HepG2 (cell line): ENCODE measurements around the gene SPDYE2B. TPM values are rescaled to one million over a fixed set of nuclear protein-coding genes. Genes with fewer than 3 reads are reported as not detected.
"Not testable (repeated sequence)": the region's sequence is repeated elsewhere in the genome, so short reads cannot be mapped to it uniquely, and the experiment has no call there.

ENCODE experiments used
- ATAC-seq: fragments of 200-7000 bp; cut with Tn5 transposase; 3 replicates; pipeline ENCODE4 v1.9.1; 2020; ENCODE audit warnings: mild to moderate bottlenecking, moderate library complexity
- BruUV-seq: library from RNA; stranded (reverse); fragments of 400-500 nt; replicated peaks from 2 replicates; lab custom pipeline; 2021; lab: Mats Ljungman, UMichigan
- CTCF ChIA-PET: fragments of 300-600 bp; formaldehyde crosslinking; extraction: SDS; loops from one replicate; lab custom pipeline; 2021; ENCODE audit warnings: low total read pairs, inconsistent platforms, low intra/inter-chr PET ratio; lab: Yijun Ruan, JAX
- POLR2A ChIA-PET: fragments of 350-600 bp; sonication (Branson Sonifier 250); formaldehyde crosslinking; loops from one replicate; lab custom pipeline; 2020; ENCODE audit warnings: antibody characterized with exemption, inconsistent platforms; lab: Yijun Ruan, JAX
- DNase-seq: peaks from one replicate; pipeline ENCODE4 v3.0.0-alpha.2; 2015; ENCODE audit warnings: low spot score
- FAIRE-seq: peaks from 3 replicates; lab custom pipeline; 2011; peaks lifted over from hg19 to GRCh38; lab: Jason Lieb, UNC
- H2AFZ ChIP-seq: one replicate; pipeline ENCODE4 v1.6.1; 2011; ENCODE audit warnings: low read length, inconsistent platforms
- H3K27ac ChIP-seq: fragments of 300-600 bp; 3 replicates; pipeline ENCODE4 v1.8.0; 2011; ENCODE audit warnings: mixed run types, mild to moderate bottlenecking, mixed read lengths, low read length, inconsistent platforms; ENCODE audit not compliant: insufficient read depth; ENCODE audit errors: extremely low read length
- H3K27me3 ChIP-seq, 2 experiments: fragments of 200-600 bp in 1 of 2; 2 replicates in 1 of 2; 3 replicates in 1 of 2; pipeline versions ENCODE4 v1.6.0 to v1.8.0; 2011; ENCODE audit warnings: low read length in 2 of 2, mild to moderate bottlenecking in 2 of 2, moderate library complexity in 2 of 2, inconsistent platforms in 1 of 2; ENCODE audit not compliant: insufficient read depth in 2 of 2, control insufficient read depth in 1 of 2
- H3K36me3 ChIP-seq, 2 experiments: fragments of 200-600 bp in 1 of 2; replicated peaks in 1 of 2; 2 replicates in 1 of 2; 3 replicates in 1 of 2; pipeline versions ENCODE4 v1.5.1 to v1.8.0; 2011; ENCODE audit warnings: low read length in 2 of 2, inconsistent platforms in 1 of 2; ENCODE audit not compliant: insufficient read depth in 2 of 2, control insufficient read depth in 1 of 2
- H3K4me1 ChIP-seq: 2 replicates; pipeline ENCODE4 v1.5.1; 2012; ENCODE audit warnings: low read length, inconsistent platforms; ENCODE audit not compliant: insufficient read depth
- H3K4me2 ChIP-seq: 2 replicates; pipeline ENCODE4 v1.6.0; 2011; ENCODE audit warnings: low read depth, low read length, inconsistent platforms
- H3K4me3 ChIP-seq, 3 experiments: fragments of 200-600 bp in 1 of 3; sonication (generic), shearing (Covaris generic) in 1 of 3; replicated peaks in 1 of 3; 2 replicates each; pipeline ENCODE4 v1.5.1; 2011 to 2016; ENCODE audit warnings: low read length in 3 of 3, inconsistent platforms in 2 of 3, low read depth in 2 of 3, mild to moderate bottlenecking in 2 of 3, control low read depth in 1 of 3, mixed read lengths in 1 of 3; ENCODE audit not compliant: insufficient read depth in 1 of 3
- H3K79me2 ChIP-seq: one replicate; pipeline ENCODE4 v1.6.1; 2011; ENCODE audit warnings: low read length, inconsistent platforms; ENCODE audit not compliant: insufficient read depth
- H3K9ac ChIP-seq: 2 replicates; pipeline ENCODE4 v1.6.0; 2011; ENCODE audit warnings: mild to moderate bottlenecking, low read depth, low read length, inconsistent platforms; ENCODE audit not compliant: insufficient read depth
- H3K9me3 ChIP-seq: 2 replicates; pipeline ENCODE4 v1.5.1; 2012; ENCODE audit warnings: mild to moderate bottlenecking, low read length
- H4K20me1 ChIP-seq: 2 replicates; pipeline ENCODE4 v1.6.0; 2011; ENCODE audit warnings: inconsistent platforms, mild to moderate bottlenecking, low read length, moderate library complexity; ENCODE audit not compliant: insufficient read depth
- WGBS: methylation state at CpG from one replicate; pipeline ENCODE4 v1.1.6; 2017; ENCODE audit warnings: low lambda C conversion rate; 5-methylcytosine and 5-hydroxymethylcytosine counted together
- in situ Hi-C: cut with HindIII; loops from 2 replicates; pipeline ENCODE4 v1.10.0; 2017; ENCODE audit warnings: low pct_unique_long_range_greater_than_20kb; ENCODE audit not compliant: extremely low pct_ligation_motif_present
- intact Hi-C: fragments of 100-400 bp; cut with micrococcal nuclease; formaldehyde crosslinking; loops from one replicate; pipeline ENCODE4 v1.10.0; 2022; ENCODE audit not compliant: unreplicated experiment
- polyA plus RNA-seq, 8 experiments: library from polyadenylated mRNA; depleted of rRNA in 3 of 8; stranded (reverse) in 7 of 8; unstranded in 1 of 8; fragments of >200 nt; fragmentation: Illumina TruSeq in 4 of 8; extraction: Trizol in 4 of 8; gene quantifications; 2 replicates each; pipeline versions ENCODE4 v1.2.1 to v1.2.3, GENCODE V29; 2011 to 2016; ENCODE audit warnings: low read depth in 4 of 8, missing spikeins in 1 of 8, mixed read lengths in 1 of 8; ENCODE audit not compliant: insufficient read depth in 1 of 8
- total RNA-seq, 5 experiments: library from RNA; depleted of rRNA; stranded (reverse); fragments of >200 nt; fragmentation: Illumina TruSeq; extraction: Trizol; gene quantifications; 2 replicates each; pipeline ENCODE4 v1.2.3, GENCODE V29; 2016; ENCODE audit warnings: low read depth in 1 of 5

The SPDYE2B gene
- total and polyA plus RNA-seq, 2 of the 13 experiments (the other 11 are each of a cell fraction or from before 2014, with no cell fraction given) = not detected

DNA sequence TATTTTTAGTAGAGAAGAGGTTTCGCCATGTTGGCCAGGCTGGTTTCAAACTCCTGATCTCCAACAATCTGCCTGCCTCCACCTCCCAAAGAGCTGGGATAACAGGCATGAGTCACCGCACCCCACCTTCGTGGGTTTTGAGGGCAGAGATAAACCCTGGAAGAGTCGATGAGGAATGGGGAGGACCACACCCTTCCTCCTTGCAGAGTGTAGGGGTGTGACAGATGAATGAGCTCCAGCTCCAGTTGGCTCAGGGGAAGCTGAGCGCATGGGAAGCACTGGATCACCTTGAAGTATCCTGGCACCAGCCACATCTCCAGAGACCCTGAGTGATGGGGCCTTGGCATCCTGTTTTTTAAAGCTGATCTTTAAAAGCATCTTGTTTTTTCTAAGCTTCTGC lies 32.4 kb downstream of the SPDYE2B start:
- WGBS = no CpG with 5 or more reads among the region's 5 CpGs
- H3K27me3 ChIP-seq, H3K9ac ChIP-seq, H3K4me3 ChIP-seq, H3K79me2 ChIP-seq, CTCF ChIA-PET, BruUV-seq, POLR2A ChIA-PET, ATAC-seq, H3K27ac ChIP-seq, H3K4me2 ChIP-seq, DNase-seq, H3K36me3 ChIP-seq, FAIRE-seq, H2AFZ ChIP-seq, H3K4me1 ChIP-seq, intact Hi-C loops, H3K9me3 ChIP-seq, H4K20me1 ChIP-seq, in situ Hi-C loops: not testable (repeated sequence)

DNA sequence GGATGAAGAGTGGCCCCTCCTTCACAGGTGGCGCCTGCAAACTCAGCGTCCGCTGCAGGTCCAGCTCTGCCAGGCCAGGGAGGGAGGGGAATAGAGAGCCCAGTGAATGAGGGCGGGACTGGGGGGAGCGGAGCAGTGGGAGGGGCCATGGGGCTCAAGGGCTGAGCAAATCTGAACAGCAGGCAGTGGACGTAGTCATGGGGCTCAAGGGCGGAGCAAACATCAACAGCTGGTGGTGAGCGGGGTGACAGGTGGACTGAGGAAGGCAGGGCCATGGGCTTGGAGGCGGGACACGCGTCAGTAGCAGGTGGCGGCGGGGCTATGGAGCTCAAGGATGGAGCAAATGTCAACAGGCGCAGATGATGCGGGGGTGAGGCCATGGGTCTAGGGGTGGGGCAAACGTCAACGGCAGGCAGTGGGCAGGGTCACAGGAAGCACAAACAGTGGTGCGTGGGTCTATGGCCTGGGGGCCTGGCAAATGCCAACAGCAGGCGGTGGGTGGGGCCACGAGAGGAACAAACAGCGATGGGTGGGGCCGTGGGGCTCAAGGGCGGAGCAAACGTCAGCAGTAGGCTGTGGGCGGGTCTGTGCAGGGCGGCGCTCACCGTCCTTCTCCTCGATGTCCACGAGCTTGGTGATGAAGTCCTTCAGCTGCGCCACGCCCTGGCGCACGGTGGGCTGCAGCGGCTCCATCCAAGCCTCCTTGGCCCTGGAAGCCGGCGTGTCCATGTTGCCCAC lies 38.3 kb downstream of the SPDYE2B start:
- H3K9me3 ChIP-seq, H3K4me1 ChIP-seq, CTCF ChIA-PET, in situ Hi-C loops, H3K36me3 ChIP-seq, H3K27ac ChIP-seq, H3K79me2 ChIP-seq, H3K4me2 ChIP-seq, H4K20me1 ChIP-seq, intact Hi-C loops, DNase-seq, POLR2A ChIA-PET, H2AFZ ChIP-seq, FAIRE-seq, H3K4me3 ChIP-seq, H3K9ac ChIP-seq, BruUV-seq, H3K27me3 ChIP-seq: not testable (repeated sequence)
- peak; percentile 89 for ATAC-seq
- no CpG with 5 or more reads among the region's 37 CpGs for WGBS

DNA sequence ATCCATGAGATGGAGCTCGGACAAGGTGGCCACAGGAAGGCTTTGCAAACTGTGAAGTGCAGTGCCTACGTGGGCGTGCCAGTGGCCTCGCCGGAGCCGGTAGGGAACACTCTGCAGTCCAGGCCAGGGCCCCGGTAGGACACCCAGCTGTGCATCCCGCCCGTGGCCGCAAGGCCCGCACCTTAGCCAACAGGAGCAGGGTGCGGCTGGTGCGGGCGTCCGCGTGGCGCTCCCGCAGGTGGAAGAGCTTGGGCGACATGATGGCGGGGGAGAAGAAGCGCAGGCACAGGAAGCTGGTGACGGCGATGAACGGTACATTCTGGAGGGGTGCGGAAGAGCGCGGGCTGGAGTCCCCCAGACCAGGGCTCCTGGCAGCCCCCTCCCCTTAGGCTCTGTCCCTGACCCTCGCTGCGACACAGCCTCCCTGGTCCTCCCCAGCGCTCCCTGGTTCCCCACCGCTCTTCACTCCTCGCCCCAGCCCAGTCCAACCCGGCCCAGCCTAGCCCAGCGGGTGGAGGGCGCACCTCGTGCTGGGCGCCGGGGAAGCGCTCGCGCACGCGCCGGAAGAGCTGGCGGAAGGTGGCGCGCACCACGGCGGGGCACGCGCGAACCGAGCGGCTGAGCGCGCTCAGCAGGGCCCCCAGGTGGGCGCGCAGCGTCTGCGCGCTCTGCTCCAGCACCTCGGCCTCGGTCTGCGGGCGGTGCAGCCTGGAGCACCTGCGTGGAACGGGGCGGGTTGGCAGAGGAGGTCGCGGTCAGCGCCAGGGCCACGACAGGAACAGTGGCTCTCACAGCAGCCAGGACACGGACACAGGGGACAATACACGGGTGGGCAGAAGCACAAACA lies 39.5 kb downstream of the SPDYE2B start:
- peak; percentile 12 for ATAC-seq
- DNase-seq, H3K79me2 ChIP-seq, in situ Hi-C loops, H3K9me3 ChIP-seq, BruUV-seq, H3K4me2 ChIP-seq, POLR2A ChIA-PET, intact Hi-C loops, FAIRE-seq, H3K4me1 ChIP-seq, H3K27me3 ChIP-seq, H2AFZ ChIP-seq, H3K9ac ChIP-seq, CTCF ChIA-PET, H3K27ac ChIP-seq, H3K4me3 ChIP-seq, H3K36me3 ChIP-seq, H4K20me1 ChIP-seq: not testable (repeated sequence)
- WGBS = no CpG with 5 or more reads among the region's 74 CpGs

DNA sequence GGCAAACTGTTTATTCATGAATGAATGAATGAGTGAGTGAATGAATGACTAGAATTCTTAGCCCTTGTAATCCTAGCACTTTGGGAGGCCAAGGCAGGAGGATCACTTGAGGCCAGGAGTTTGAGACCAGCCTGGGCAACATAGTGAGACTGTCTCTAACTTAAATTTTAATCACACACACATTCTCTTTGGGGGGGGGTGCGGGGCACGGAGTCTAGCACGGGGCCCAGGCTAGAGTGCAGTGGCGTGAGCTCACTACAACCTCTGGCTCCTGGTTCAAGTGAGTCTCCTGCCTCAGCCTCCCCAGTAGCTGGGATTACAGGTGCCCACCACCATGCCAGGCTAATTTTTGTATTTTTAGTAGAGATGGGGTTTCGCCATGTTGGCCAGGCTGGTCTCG lies 40.5 kb downstream of the SPDYE2B start:
- H3K9ac ChIP-seq, POLR2A ChIA-PET, BruUV-seq, H2AFZ ChIP-seq, CTCF ChIA-PET, H3K27me3 ChIP-seq, ATAC-seq, H3K36me3 ChIP-seq, H3K4me1 ChIP-seq, H4K20me1 ChIP-seq, H3K4me2 ChIP-seq, H3K79me2 ChIP-seq, DNase-seq, in situ Hi-C loops, H3K4me3 ChIP-seq, FAIRE-seq, H3K27ac ChIP-seq, H3K9me3 ChIP-seq, intact Hi-C loops: not testable (repeated sequence)
- 88% methylated on average over 4 of the region's 6 CpGs for WGBS
